ENCODE data around the gene MKX.

DNA sequence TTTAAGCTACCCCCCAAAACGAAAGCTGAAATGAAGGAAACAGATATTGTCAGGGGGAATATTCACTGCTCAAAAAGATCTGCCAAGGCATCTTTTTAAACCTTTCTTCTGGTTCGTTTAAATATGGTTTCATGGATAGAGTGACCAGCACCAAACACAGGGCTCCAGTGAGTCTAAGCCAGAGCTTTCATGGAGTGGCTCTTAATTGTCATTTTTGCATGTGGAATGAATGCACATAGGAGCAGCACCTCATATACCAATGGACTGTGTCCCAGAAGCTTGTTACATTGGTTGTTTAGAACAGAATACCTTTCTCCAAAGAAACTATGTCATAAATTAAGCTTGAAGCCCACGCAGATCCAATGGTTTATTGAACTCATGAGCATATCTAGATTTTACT lies 17.3 kb downstream of the MKX start:
- TF ChIP-seq, protein P1, sequence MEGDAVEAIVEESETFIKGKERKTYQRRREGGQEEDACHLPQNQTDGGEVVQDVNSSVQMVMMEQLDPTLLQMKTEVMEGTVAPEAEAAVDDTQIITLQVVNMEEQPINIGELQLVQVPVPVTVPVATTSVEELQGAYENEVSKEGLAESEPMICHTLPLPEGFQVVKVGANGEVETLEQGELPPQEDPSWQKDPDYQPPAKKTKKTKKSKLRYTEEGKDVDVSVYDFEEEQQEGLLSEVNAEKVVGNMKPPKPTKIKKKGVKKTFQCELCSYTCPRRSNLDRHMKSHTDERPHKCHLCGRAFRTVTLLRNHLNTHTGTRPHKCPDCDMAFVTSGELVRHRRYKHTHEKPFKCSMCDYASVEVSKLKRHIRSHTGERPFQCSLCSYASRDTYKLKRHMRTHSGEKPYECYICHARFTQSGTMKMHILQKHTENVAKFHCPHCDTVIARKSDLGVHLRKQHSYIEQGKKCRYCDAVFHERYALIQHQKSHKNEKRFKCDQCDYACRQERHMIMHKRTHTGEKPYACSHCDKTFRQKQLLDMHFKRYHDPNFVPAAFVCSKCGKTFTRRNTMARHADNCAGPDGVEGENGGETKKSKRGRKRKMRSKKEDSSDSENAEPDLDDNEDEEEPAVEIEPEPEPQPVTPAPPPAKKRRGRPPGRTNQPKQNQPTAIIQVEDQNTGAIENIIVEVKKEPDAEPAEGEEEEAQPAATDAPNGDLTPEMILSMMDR (IDR thresholded peaks at IDR 0.05), result no peak
- no peak for TF ChIP-seq POLR2A (IDR thresholded peaks at IDR 0.05)
- no peak for TF ChIP-seq EP300 (IDR thresholded peaks at IDR 0.05)

Data from tibial nerve (tissue), 4 donors.